Measurements from ENCODE around the gene KANTR. TPM values are rescaled to one million over a fixed set of nuclear protein-coding genes. Genes with fewer than 3 reads are reported as not detected.

Gene KANTR
- total RNA-seq, 1 experiment from 2014 or later, result 25.3 TPM

- intact Hi-C loops (cut with micrococcal nuclease; ENCODE audit: unreplicated experiment), result loop anchor here (5.0 kb wide), 1 partner anchor 188 kb away; the partner anchor contains the start of gene IQSEC2
- TF ChIP-seq, protein P1, sequence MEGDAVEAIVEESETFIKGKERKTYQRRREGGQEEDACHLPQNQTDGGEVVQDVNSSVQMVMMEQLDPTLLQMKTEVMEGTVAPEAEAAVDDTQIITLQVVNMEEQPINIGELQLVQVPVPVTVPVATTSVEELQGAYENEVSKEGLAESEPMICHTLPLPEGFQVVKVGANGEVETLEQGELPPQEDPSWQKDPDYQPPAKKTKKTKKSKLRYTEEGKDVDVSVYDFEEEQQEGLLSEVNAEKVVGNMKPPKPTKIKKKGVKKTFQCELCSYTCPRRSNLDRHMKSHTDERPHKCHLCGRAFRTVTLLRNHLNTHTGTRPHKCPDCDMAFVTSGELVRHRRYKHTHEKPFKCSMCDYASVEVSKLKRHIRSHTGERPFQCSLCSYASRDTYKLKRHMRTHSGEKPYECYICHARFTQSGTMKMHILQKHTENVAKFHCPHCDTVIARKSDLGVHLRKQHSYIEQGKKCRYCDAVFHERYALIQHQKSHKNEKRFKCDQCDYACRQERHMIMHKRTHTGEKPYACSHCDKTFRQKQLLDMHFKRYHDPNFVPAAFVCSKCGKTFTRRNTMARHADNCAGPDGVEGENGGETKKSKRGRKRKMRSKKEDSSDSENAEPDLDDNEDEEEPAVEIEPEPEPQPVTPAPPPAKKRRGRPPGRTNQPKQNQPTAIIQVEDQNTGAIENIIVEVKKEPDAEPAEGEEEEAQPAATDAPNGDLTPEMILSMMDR (conservative IDR thresholded peaks at IDR 0.05), result no peak
- no peak for TF ChIP-seq EZH2 (IDR thresholded peaks at IDR 0.05; ENCODE audit: low read depth)
Observed at GRCh38 chrX:53094582-53094905, 602 bp downstream of the KANTR start.

DNA sequence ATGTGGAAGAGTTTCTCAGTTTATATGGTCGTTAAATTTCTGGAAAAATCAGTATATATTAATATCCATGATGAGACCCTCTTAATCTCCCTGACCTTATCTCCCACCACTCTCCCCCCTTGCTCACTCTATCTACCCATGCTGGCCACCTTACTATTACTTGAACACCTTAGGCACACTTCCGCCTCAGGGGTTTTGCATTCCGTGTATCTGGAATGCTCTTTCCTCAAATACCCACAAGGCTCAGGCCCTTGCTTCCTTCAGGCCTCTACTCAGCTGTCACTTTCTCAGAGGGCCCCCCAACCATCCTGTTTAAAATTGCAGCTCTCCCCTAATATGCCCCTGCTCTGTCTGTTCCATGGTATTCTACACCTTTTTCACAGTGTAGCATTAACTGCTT, 1.9 kb downstream of the KANTR start:
- Histone ChIP-seq H3K4me3 (no peak overlapping the region), H3K36me3 (ENCODE audit: low read depth) (no peaks in the 10 kb centered on the region), H4K20me1 (ENCODE audit: insufficient read depth) (no peaks in the 10 kb centered on the region), H3K79me2 (ENCODE audit: low read depth) (no peaks in the 10 kb centered on the region), H3F3A (ENCODE audit: insufficient read depth, low read depth) (0 out of 2 replicates have a peak, but pooled peaks cover 4% of the 10 kb centered on the region), H3K9me3 (ENCODE audit: insufficient read depth, low read depth) (no peaks in the 10 kb centered on the region), H3K4me2 (no peak overlapping the region), H3K27me3 (ENCODE audit: insufficient read depth, low read depth) (no peaks in the 10 kb centered on the region), H3K27ac (no peak overlapping the region), H2AFZ (no peak overlapping the region), H3K4me1 (replicated peaks; ENCODE audit: insufficient read depth) (no peaks in the 10 kb centered on the region), H3K9me2 (ENCODE audit: insufficient read depth) (no peaks in the 10 kb centered on the region)
- DNase-seq, result no peak
- ChIA-PET CTCF (no interaction called here), POLR2A (ENCODE audit: unreplicated experiment) (no interaction called here)
- no peak for TF ChIP-seq EZH2 (IDR thresholded peaks at IDR 0.05; ENCODE audit: low read depth)
- TF ChIP-seq, protein P1 (conservative IDR thresholded peaks at IDR 0.05), result no peak
- intact Hi-C loops (cut with micrococcal nuclease; ENCODE audit: unreplicated experiment), result no loop called here
- BruUV-seq (replicated peaks), result no TSS peak

More at GRCh38 chrX:53094582-53094905, 602 bp downstream of the KANTR start:
- H3K27me3 ChIP-seq (ENCODE audit: insufficient read depth, low read depth), result no peaks in the 10 kb centered on the region
- no peak for DNase-seq
- peak overlapping the region; percentile 54; the same call in 1 of the 2 replicates for H3K4me3 ChIP-seq
- H3F3A ChIP-seq (ENCODE audit: insufficient read depth, low read depth), result 0 out of 2 replicates have a peak, but pooled peaks cover 4% of the 10 kb centered on the region
- no peaks in the 10 kb centered on the region for H4K20me1 ChIP-seq (ENCODE audit: insufficient read depth)
- H2AFZ ChIP-seq, result peak overlapping the region; percentile 69
- no peaks in the 10 kb centered on the region for H3K36me3 ChIP-seq (ENCODE audit: low read depth)
- no peaks in the 10 kb centered on the region for H3K9me2 ChIP-seq (ENCODE audit: insufficient read depth)
- 0 out of 2 replicates have a peak overlapping the region, but pooled peaks have one; percentile 23 for H3K27ac ChIP-seq
- BruUV-seq (replicated peaks), result no TSS peak
- CTCF ChIA-PET, result no interaction called here
- H3K79me2 ChIP-seq (ENCODE audit: low read depth), result no peaks in the 10 kb centered on the region
- H3K9me3 ChIP-seq (ENCODE audit: insufficient read depth, low read depth), result no peaks in the 10 kb centered on the region
- H3K4me2 ChIP-seq, result peak overlapping the region; percentile 68
- no peaks in the 10 kb centered on the region for H3K4me1 ChIP-seq (replicated peaks; ENCODE audit: insufficient read depth)
- POLR2A ChIA-PET (ENCODE audit: unreplicated experiment), result interaction anchor here (0.5 kb wide), 1 partner anchor 150 kb away, joined by 9 read pairs; no protein-coding TSS in a partner anchor

DNA sequence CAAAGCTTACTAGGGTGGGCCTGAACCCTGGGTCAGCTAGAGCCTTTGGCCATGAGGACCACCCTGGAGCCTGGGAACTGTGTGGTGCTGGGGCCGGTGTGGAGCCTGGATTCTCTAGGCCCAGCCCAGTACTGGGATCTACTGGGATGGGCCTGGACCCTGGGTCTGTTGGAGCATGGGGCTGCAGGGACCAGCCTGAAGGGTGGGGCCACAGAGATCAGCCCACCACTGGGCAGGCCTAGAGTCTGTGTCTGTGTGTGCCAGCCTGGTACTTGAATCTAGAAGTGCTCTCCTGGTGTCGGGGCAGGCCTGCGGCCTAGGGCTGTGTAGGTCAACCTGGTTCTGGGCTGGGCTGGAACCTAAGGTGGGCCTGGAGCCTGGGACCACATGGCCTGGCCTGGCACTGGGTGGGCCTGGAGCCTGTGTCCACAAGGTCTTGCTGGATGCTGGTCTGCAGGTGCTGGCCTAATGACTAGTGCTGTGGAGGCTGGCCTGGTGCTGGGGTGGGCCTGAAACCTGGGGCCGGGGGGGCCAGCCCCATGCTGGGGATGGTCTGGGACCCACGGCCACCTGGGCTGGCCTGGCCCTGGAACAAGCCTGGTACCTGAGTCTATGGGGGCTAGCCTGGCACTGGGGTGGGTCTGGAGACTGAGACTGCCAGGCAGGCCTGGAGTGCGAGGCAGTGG, 21.1 kb downstream of the KANTR start:
- no peaks in the 10 kb centered on the region for H3K9me3 ChIP-seq (ENCODE audit: insufficient read depth, low read depth)
- H4K20me1 ChIP-seq (ENCODE audit: insufficient read depth), result no peaks in the 10 kb centered on the region
- no peak overlapping the region for H2AFZ ChIP-seq
- H3K4me1 ChIP-seq (replicated peaks; ENCODE audit: insufficient read depth), result no peaks in the 10 kb centered on the region
- ChIA-PET POLR2A (ENCODE audit: unreplicated experiment) (no interaction called here), CTCF (no interaction called here)
- H3F3A ChIP-seq (ENCODE audit: insufficient read depth, low read depth), result no peaks in the 10 kb centered on the region
- no TSS peak for BruUV-seq (replicated peaks)
- H3K4me2 ChIP-seq, result no peak overlapping the region
- H3K79me2 ChIP-seq (ENCODE audit: low read depth), result no peaks in the 10 kb centered on the region
- no peaks in the 10 kb centered on the region for H3K27me3 ChIP-seq (ENCODE audit: insufficient read depth, low read depth)
- no peak for DNase-seq
- no peak overlapping the region for H3K27ac ChIP-seq
- intact Hi-C loops (cut with micrococcal nuclease; ENCODE audit: unreplicated experiment), result no loop called here
- no peaks in the 10 kb centered on the region for H3K9me2 ChIP-seq (ENCODE audit: insufficient read depth)
- TF ChIP-seq EZH2 (IDR thresholded peaks at IDR 0.05; ENCODE audit: low read depth), result no peak
- TF ChIP-seq, protein P1 (conservative IDR thresholded peaks at IDR 0.05), result no peak
- H3K36me3 ChIP-seq (ENCODE audit: low read depth), result no peaks in the 10 kb centered on the region
- H3K4me3 ChIP-seq, result no peak overlapping the region

Measured in PC-9 (cell line).